ENCODE data around the gene MYRIP. TPM values are rescaled to one million over a fixed set of nuclear protein-coding genes. Genes with fewer than 3 reads are reported as not detected.

The MYRIP gene
- total and polyA plus RNA-seq, 10 of the 15 experiments (the other 5 are each of a cell fraction or from before 2014, with no cell fraction given): 0.03 to 0.08 (median 0.04) TPM; not detected in 6

DNA sequence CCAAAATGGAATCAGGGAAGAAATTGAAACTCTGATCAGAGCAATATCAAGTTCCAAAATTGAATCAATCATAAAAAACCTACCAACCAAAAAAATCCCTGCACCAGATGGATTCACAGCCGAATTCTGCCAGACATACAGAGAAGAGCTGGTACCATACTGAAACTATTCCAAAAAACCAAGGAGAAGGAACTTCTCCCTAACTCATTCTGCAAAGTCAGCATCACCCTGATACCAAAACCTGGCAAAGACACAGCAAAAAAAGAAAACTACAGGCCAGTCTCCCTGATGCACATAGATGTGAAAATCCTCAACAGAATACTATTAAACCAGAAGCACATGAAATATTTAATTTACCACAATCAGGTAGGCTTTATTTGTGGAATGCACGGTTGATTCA, 118.1 kb downstream of the MYRIP start (continued):
- no peak for TF ChIP-seq POLR2AphosphoS5 (IDR thresholded peaks at IDR 0.05; ENCODE audit: low read length)

DNA sequence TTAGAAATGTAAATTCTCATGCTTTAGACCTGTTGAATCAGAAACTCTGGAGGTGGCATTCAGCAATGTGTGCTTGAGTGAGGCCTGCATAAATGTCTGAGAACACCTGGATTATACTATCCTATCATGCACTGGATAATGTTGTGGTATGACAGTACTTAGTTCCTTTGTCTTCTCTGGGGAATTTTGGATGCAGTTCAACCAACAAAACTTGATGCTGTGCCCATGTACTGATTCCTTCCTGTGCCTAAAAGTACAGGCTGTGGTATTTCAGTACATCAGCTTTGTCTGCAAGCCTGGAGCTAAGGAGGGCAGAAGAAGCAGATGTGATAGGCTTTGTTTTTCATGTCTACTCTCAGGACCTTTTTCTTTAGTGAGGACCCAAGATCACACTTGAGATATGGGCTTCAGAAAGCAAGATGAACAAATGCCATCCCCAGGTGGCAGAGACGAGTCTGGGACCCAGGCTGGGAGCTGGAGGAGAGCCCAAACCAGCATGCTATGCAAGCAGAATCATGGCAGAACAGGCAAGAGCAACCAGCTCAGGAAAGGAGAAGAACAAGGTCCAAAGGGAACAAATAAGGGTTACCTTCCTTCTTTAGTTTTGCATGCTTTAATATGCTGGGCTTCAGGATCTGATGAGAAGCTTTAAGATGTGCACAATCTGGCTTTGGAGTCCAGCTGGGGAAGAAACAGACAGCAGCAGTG, 124.7 kb downstream of the MYRIP start:
- Histone ChIP-seq H3K4me1 (ENCODE audit: control insufficient read depth, insufficient read depth, low read length) (no peaks in the 10 kb centered on the region), H2AFZ (ENCODE audit: control insufficient read depth, low read depth, low read length) (no peak overlapping the region), H3K79me2 (ENCODE audit: control insufficient read depth, insufficient read depth, low read length) (no peaks in the 10 kb centered on the region), H3K9ac (ENCODE audit: control insufficient read depth, insufficient read depth, low read length) (no peak overlapping the region), H3K27me3 (replicated peaks in 1 of 2; ENCODE audit: control insufficient read depth in 2 of 2, insufficient read depth in 2 of 2, low read length in 1 of 2) (no peaks in the 10 kb centered on the region), H3K36me3 (ENCODE audit: control insufficient read depth in 2 of 2, insufficient read depth in 2 of 2, low read length in 1 of 2) (no peaks in the 10 kb centered on the region), H4K20me1 (ENCODE audit: control insufficient read depth, insufficient read depth) (no peaks in the 10 kb centered on the region), H3K4me3 (no peak overlapping the region), H3K9me3 (replicated peaks; ENCODE audit: control insufficient read depth, insufficient read depth, low read length) (no peaks in the 10 kb centered on the region), H3K4me2 (ENCODE audit: control insufficient read depth, insufficient read depth) (no peak overlapping the region), H3K27ac (ENCODE audit: control insufficient read depth, insufficient read depth) (no peak overlapping the region)
- ChIA-PET SMC1A (ENCODE audit: uncharacterized antibody, unreplicated experiment) (no interaction called here), POLR2A (no interaction called here), CTCF (interaction anchor here (1.0 kb wide), 1 partner anchor 261 kb away, joined by 3 read pairs; no protein-coding TSS in a partner anchor), RAD21 (ENCODE audit: unreplicated experiment) (no interaction called here)
- DNase-seq (ENCODE audit: low read depth, low spot score) (no peak), ATAC-seq (no peak), FAIRE-seq (no peak)
- TF ChIP-seq, protein P1, sequence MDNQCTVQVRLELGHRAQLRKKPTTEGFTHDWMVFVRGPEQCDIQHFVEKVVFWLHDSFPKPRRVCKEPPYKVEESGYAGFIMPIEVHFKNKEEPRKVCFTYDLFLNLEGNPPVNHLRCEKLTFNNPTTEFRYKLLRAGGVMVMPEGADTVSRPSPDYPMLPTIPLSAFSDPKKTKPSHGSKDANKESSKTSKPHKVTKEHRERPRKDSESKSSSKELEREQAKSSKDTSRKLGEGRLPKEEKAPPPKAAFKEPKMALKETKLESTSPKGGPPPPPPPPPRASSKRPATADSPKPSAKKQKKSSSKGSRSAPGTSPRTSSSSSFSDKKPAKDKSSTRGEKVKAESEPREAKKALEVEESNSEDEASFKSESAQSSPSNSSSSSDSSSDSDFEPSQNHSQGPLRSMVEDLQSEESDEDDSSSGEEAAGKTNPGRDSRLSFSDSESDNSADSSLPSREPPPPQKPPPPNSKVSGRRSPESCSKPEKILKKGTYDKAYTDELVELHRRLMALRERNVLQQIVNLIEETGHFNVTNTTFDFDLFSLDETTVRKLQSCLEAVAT (IDR thresholded peaks at IDR 0.05): no peak
- TF ChIP-seq, protein P2, sequence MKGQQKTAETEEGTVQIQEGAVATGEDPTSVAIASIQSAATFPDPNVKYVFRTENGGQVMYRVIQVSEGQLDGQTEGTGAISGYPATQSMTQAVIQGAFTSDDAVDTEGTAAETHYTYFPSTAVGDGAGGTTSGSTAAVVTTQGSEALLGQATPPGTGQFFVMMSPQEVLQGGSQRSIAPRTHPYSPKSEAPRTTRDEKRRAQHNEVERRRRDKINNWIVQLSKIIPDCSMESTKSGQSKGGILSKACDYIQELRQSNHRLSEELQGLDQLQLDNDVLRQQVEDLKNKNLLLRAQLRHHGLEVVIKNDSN (IDR thresholded peaks at IDR 0.05; ENCODE audit: borderline replicate concordance, extremely low read length, insufficient read depth, low read depth, low read length): no peak
- TF ChIP-seq, protein P3, sequence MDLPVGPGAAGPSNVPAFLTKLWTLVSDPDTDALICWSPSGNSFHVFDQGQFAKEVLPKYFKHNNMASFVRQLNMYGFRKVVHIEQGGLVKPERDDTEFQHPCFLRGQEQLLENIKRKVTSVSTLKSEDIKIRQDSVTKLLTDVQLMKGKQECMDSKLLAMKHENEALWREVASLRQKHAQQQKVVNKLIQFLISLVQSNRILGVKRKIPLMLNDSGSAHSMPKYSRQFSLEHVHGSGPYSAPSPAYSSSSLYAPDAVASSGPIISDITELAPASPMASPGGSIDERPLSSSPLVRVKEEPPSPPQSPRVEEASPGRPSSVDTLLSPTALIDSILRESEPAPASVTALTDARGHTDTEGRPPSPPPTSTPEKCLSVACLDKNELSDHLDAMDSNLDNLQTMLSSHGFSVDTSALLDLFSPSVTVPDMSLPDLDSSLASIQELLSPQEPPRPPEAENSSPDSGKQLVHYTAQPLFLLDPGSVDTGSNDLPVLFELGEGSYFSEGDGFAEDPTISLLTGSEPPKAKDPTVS (IDR thresholded peaks at IDR 0.05; ENCODE audit: low read depth, low read length): no peak
- TF ChIP-seq MYB (IDR thresholded peaks at IDR 0.05; ENCODE audit: borderline replicate concordance, low read depth, low read length): no peak
- no peak for TF ChIP-seq NR2C2 (IDR thresholded peaks at IDR 0.05; ENCODE audit: borderline replicate concordance, control insufficient read depth, insufficient read length, low read depth)
- intact Hi-C loops (cut with micrococcal nuclease; ENCODE audit: unreplicated experiment): no loop called here
- in situ Hi-C loops (cut with MboI): no loop called here
- 0% methylated on average over 1 of the region's 1 CpG for WGBS (ENCODE audit: insufficient coverage, insufficient replicate concordance, low lambda C conversion rate, missing lambda C conversion rate)
- BruUV-seq (replicated peaks): no TSS peak

Measured in GM12878 (cell line).